Endothelial cell of umbilical vein (primary cell): ENCODE data around the gene STARD3NL.

Experiments used
- POLR2A ChIP-seq: IDR thresholded peaks from 2 replicates; pipeline ENCODE4 v1.6.1; 2012; ENCODE audit warnings: low read depth, mild to moderate bottlenecking, control low read depth, low read length
- POLR2AphosphoS5 ChIP-seq: IDR thresholded peaks from 2 replicates; pipeline ENCODE4 v1.6.1; 2012; ENCODE audit warnings: low read depth, mild to moderate bottlenecking, control low read depth, low read length, moderate library complexity; ENCODE audit not compliant: insufficient read depth
- TF ChIP-seq, protein P1 (sequence below), 2 donors: IDR thresholded peaks; 1 replicate in 1 of 2; 2 replicates in 1 of 2; pipeline ENCODE4 v1.5.1; 2011; ENCODE audit warnings: low read length in 2 of 2, mild to moderate bottlenecking in 2 of 2, moderate library complexity in 2 of 2, control low read depth in 1 of 2, inconsistent platforms in 1 of 2, low read depth in 1 of 2; ENCODE audit not compliant: insufficient read depth in 1 of 2; ENCODE audit errors: extremely low read depth in 1 of 2

DNA sequence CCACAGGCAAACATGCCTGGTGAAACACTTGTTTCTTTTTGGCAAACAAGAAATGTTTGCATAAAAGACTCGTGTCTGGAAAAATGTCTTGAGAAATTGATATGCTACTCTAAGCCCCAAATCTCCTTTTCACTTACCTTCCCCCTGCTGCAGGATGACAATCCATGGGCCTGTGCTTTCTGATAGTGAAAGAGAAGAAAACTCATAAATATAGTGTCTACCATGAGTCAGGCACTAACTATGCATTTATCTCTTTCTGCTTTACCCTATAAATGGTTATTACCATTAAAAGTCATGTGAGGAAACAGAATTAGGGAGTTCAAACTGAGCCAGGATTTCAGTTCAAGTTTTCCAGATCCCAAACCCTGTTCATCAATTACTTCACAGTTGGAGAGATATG, 102.0 kb downstream of the STARD3NL start:
- TF ChIP-seq, protein P1, sequence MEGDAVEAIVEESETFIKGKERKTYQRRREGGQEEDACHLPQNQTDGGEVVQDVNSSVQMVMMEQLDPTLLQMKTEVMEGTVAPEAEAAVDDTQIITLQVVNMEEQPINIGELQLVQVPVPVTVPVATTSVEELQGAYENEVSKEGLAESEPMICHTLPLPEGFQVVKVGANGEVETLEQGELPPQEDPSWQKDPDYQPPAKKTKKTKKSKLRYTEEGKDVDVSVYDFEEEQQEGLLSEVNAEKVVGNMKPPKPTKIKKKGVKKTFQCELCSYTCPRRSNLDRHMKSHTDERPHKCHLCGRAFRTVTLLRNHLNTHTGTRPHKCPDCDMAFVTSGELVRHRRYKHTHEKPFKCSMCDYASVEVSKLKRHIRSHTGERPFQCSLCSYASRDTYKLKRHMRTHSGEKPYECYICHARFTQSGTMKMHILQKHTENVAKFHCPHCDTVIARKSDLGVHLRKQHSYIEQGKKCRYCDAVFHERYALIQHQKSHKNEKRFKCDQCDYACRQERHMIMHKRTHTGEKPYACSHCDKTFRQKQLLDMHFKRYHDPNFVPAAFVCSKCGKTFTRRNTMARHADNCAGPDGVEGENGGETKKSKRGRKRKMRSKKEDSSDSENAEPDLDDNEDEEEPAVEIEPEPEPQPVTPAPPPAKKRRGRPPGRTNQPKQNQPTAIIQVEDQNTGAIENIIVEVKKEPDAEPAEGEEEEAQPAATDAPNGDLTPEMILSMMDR (IDR thresholded peaks at IDR 0.05; ENCODE audit: extremely low read depth in 1 of 2, insufficient read depth in 1 of 2, low read depth in 1 of 2, low read length in 2 of 2): no peak
- TF ChIP-seq POLR2A (no peak), POLR2AphosphoS5 (no peak)
